Heart left ventricle (tissue), 16 donors: Measurements from ENCODE around the gene NFYA. TPM values are rescaled to one million over a fixed set of nuclear protein-coding genes. Genes with fewer than 3 reads are reported as not detected.

Experiments
- ATAC-seq, 4 donors: fragments of 200-7000 bp; cut with Tn5 transposase; one replicate each; pipeline ENCODE4 v1.9.1; 2020 to 2022; ENCODE audit warnings: moderate library complexity in 4 of 4, mild to moderate bottlenecking in 3 of 4, moderate number of reproducible peaks in 1 of 4
- DNase-seq, 5 donors: peaks; one replicate each; pipeline ENCODE4 v3.0.0-alpha.2; 2020
- H3K27ac ChIP-seq, 12 donors: fragments of 200-600 bp; sonication (generic) in 4 of 12; one replicate each; pipeline versions ENCODE4 v1.5.0 to v1.8.0; 2016 to 2022; ENCODE audit warnings: mild to moderate bottlenecking in 2 of 12
- H3K27me3 ChIP-seq, 9 donors: fragments of 200-600 bp; sonication (generic) in 2 of 9; one replicate each; pipeline versions ENCODE4 v1.5.1 to v1.8.0; 2016 to 2022; ENCODE audit warnings: mild to moderate bottlenecking in 3 of 9
- H3K36me3 ChIP-seq, 9 donors: fragments of 200-600 bp; sonication (generic) in 2 of 9; one replicate each; pipeline versions ENCODE4 v1.5.0 to v1.8.0; 2018 to 2022; ENCODE audit warnings: mild to moderate bottlenecking in 2 of 9
- H3K4me1 ChIP-seq, 12 donors: fragments of 200-600 bp; sonication (generic) in 4 of 12; one replicate each; pipeline versions ENCODE4 v1.5.0 to v1.8.0; 2016 to 2022; ENCODE audit warnings: mild to moderate bottlenecking in 3 of 12
- H3K4me3 ChIP-seq, 12 donors: fragments of 200-600 bp; sonication (generic) in 4 of 12; one replicate each; pipeline versions ENCODE4 v1.5.0 to v1.8.0; 2017 to 2022; ENCODE audit warnings: mild to moderate bottlenecking in 9 of 12, moderate library complexity in 4 of 12
- H3K9me3 ChIP-seq, 12 donors: fragments of 200-600 bp; sonication (generic) in 4 of 12; one replicate each; pipeline versions ENCODE4 v1.5.0 to v1.8.0; 2016 to 2022; ENCODE audit warnings: mild to moderate bottlenecking in 1 of 12
- POLR2A ChIP-seq, 2 donors: fragments of 450-650 bp; IDR thresholded peaks; one replicate each; pipeline ENCODE4 v1.6.1; 2017; ENCODE audit warnings: antibody characterized with exemption in 2 of 2, mild to moderate bottlenecking in 2 of 2, moderate library complexity in 2 of 2
- WGBS, 4 donors: extraction: QIAGEN DNeasy Blood & Tissue Kit in 2 of 4; methylation state at CpG; one replicate each; pipeline versions ENCODE4 v1.1.5 to v1.1.7; 2013 to 2018; 5-methylcytosine and 5-hydroxymethylcytosine counted together
- intact Hi-C, 10 donors: fragments of 100-400 bp; cut with DNase I; formaldehyde crosslinking; loops; one replicate each; pipeline versions ENCODE4 v1.11.1 to v1.14.2; 2022
- polyA plus RNA-seq, 2 donors: library from polyadenylated mRNA; stranded (reverse); fragments of 200-250 nt; gene quantifications; one replicate each; pipeline ENCODE4 v1.2.3, GENCODE V29; 2013
- total RNA-seq, 9 donors: library from RNA; depleted of rRNA in 2 of 9; stranded (reverse); fragments of >200 nt in 2 of 9; fragmentation: NEBNext Ultra II Directional in 3 of 9; extraction: Animal tissue kit (Norgen Biotek cat#: 25700) in 3 of 9; gene quantifications; one replicate each; pipeline versions ENCODE4 v1.1.0 to v1.2.4, GENCODE V29; 2016 to 2023
- TF ChIP-seq, protein P1 (sequence below), 12 donors: fragments of 200-600 bp; sonication (generic) in 4 of 12; IDR thresholded peaks; one replicate each; pipeline versions ENCODE4 v1.5.0 to v1.8.0; 2018 to 2022; ENCODE audit warnings: antibody characterized with exemption in 12 of 12, mild to moderate bottlenecking in 5 of 12
- donor health status: ischemic (EF 13 %, LVEDD 7.1; RV severe dilation, severe dysfunction).
- donor health status: healthy with polysubstance abuse.
- donor health status: DM: no; HTN: yes; CAD: no.
- donor health status: DM: no; HTN: no; CAD: no.
- donor health status: ischemic (EF 25% LVEDD 6.9; RV normal size, moderate dysfunction).
- donor health status: ischemic (EF 25% LVEDD 5.7; RV mildly dilated, moderate dysfunction).
- donor health status: healthy.
- donor health status: DM: yes; HTN: yes; CAD: no.
- donor health status: ischemic (EF 35%, LVEDD 5.7; RV mildly dilated, moderate dysfunction).
- donor health status: nonischemic (EF 11% LVEDD 7.7; RV severe dilation, severe dysfunction).
- donor health status: DM: yes; HTN: yes; CAD: no.
- donor health status: PGD.
- donor health status: ischemic (EF 29% LVEDD 5.4; RV normal size, mild dysfunction).
- donor health status: nonischemic (EF 23%, LVEDD 6.1; RV moderate dilation, normal function).

Gene NFYA
- total and polyA plus RNA-seq, 11 donors, result 4.3 to 12.5 (median 9.5) TPM

DNA sequence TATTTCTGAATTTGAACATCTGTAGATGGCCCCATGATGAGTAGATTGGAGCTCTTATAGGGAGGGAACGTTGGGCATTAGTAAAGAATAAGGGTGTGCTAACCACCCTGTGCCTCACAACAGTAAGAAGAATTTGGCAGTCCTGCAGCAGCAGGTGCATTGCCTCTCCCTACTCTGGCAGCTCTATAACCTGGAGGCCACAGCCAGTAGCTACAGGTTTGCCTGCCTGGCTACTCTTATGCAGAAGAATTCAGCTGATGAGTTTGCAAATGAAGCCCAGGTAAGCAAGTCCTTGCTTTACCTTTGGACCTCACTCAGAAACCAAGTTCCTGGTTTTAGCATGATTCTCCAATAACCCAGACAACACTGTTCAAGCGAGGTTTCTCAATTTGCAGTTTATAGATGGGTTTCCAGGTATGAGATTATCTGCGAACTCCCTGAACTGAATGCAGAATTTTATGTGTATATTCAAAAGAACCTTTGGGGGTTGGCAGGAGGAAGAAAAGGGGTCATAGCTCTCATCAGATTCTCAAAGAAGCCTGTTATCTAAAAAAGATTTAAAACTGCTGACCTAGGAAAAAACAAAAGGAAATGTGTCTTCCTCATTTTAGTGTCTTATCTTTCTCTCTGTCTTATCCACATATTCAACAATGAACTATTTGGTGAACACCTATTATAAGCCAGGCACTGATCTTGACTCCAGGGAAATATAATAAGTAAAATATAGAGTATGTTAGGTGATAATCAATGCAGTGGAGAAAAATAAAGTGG, 62.5 kb downstream of the NFYA start:
- WGBS, 4 donors, result 90 to 98% (median 93%) methylated on average over 3 of the region's 3 CpGs
- peaks cover 0 to 48% (median 28%) of the 10 kb centered on the region in 9 donors for H3K36me3 ChIP-seq
- ATAC-seq, result no peak

DNA sequence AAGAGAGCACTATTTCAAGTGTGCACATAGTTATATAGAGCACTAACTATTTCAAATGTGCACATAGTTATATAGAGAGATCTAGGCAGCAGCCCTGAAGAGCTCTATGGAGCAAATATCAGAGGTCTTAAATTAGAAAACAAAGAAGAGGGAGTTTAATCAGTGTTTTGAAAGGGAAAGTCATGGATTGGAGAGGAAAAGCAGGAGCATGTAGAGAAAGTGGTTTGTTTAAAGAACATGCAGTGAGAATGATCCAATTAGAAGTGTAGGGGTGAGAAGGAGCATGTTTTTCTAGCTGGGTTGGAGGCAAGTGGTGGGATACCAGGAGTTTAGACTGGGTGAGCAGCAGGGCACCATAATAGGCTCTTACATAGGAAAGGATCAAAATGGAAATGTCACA, 64.1 kb downstream of the NFYA start:
- H3K4me1 ChIP-seq, result no peaks in the 10 kb centered on the region
- TF ChIP-seq, protein P1, sequence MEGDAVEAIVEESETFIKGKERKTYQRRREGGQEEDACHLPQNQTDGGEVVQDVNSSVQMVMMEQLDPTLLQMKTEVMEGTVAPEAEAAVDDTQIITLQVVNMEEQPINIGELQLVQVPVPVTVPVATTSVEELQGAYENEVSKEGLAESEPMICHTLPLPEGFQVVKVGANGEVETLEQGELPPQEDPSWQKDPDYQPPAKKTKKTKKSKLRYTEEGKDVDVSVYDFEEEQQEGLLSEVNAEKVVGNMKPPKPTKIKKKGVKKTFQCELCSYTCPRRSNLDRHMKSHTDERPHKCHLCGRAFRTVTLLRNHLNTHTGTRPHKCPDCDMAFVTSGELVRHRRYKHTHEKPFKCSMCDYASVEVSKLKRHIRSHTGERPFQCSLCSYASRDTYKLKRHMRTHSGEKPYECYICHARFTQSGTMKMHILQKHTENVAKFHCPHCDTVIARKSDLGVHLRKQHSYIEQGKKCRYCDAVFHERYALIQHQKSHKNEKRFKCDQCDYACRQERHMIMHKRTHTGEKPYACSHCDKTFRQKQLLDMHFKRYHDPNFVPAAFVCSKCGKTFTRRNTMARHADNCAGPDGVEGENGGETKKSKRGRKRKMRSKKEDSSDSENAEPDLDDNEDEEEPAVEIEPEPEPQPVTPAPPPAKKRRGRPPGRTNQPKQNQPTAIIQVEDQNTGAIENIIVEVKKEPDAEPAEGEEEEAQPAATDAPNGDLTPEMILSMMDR (IDR thresholded peaks at IDR 0.05), result no peak
- no peak for TF ChIP-seq POLR2A (IDR thresholded peaks at IDR 0.05)
- H3K27me3 ChIP-seq, result no peaks in the 10 kb centered on the region
- intact Hi-C loops, result no loop called here
- H3K27ac ChIP-seq, result no peak overlapping the region
- no peaks in the 10 kb centered on the region for H3K9me3 ChIP-seq
- H3K4me3 ChIP-seq, result no peak overlapping the region
- peaks cover 0 to 62% (median 25%) of the 10 kb centered on the region in 9 donors for H3K36me3 ChIP-seq
- no peak for DNase-seq
- no peak for ATAC-seq

More for the DNA sequence above, 62.5 kb downstream of the NFYA start:
- Histone ChIP-seq H3K27ac (no peak overlapping the region), H3K9me3 (no peaks in the 10 kb centered on the region), H3K4me1 (no peaks in the 10 kb centered on the region), H3K27me3 (no peaks in the 10 kb centered on the region), H3K4me3 (no peak overlapping the region)
- no peak for DNase-seq
- intact Hi-C loops, result no loop called here
- TF ChIP-seq, protein P1 (IDR thresholded peaks at IDR 0.05), result no peak
- TF ChIP-seq POLR2A (IDR thresholded peaks at IDR 0.05), result no peak

DNA sequence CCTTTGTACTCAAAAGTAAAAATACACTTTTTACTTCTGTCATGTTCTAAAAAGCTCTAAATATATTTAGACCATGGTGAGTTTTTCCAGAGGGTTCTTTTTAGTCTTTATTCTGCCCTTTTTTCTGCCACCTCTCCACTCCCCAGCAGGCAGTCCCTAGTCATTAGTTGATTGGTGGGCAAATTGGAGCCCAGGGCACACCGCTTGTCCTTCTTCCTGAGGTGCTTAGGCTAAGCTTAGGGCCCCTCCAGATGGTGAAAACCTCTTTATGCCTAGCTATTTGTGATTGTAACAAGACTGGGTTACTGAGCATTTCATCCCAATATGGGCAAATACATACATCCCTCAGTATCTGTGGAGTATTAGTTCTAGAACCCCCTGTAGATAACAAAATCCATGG, 75.1 kb downstream of the NFYA start:
- Histone ChIP-seq H3K9me3 (no peaks in the 10 kb centered on the region), H3K27me3 (no peaks in the 10 kb centered on the region), H3K27ac (no peak overlapping the region), H3K36me3 (peaks cover 0 to 7% (median 0%) of the 10 kb centered on the region in 9 donors), H3K4me1 (no peaks in the 10 kb centered on the region), H3K4me3 (no peak overlapping the region)
- DNase-seq, result no peak
- no peak for ATAC-seq
- intact Hi-C loops, result no loop called here
- no peak for TF ChIP-seq POLR2A (IDR thresholded peaks at IDR 0.05)
- TF ChIP-seq, protein P1 (IDR thresholded peaks at IDR 0.05), result no peak
- WGBS, 4 donors, result 93 to 100% (median 99%) methylated on average over 1 of the region's 1 CpG

Other genes starting within 250 kb of the NFYA start
- gene UNC5CL, start 33.8 kb upstream of the NFYA start, total RNA-seq, result 1 to 10 TPM in 1 of 9 donors, under 1 TPM in 8; 0.21 to 1.1 (median 0.50) TPM
- under 1 TPM; 0.50 to 0.65 TPM for gene UNC5CL, start 33.8 kb upstream of the NFYA start, polyA plus RNA-seq
- not detected for gene TSPO2, start 30.5 kb upstream of the NFYA start, total RNA-seq
- not detected for gene TSPO2, start 30.5 kb upstream of the NFYA start, polyA plus RNA-seq
- 100 to 1,000 TPM; 139 to 524 (median 237) TPM for gene APOBEC2, start 19.8 kb upstream of the NFYA start, total RNA-seq
- gene APOBEC2, start 19.8 kb upstream of the NFYA start, polyA plus RNA-seq, result 100 to 1,000 TPM in 1 of 2 donors, 10 to 100 TPM in 1; 72.3 to 237 TPM
- 10 to 100 TPM; 12.8 to 21.8 (median 17.7) TPM for gene OARD1, start 618 bp upstream of the NFYA start, total RNA-seq
- gene OARD1, start 618 bp upstream of the NFYA start, polyA plus RNA-seq, result 10 to 100 TPM; 26.6 to 28.1 TPM
- gene TREML1, start 81.4 kb downstream of the NFYA start, total RNA-seq, result under 1 TPM in 1 of 9 donors, not detected in 8; 0.29 TPM
- gene TREML1, start 81.4 kb downstream of the NFYA start, polyA plus RNA-seq, result under 1 TPM in 1 of 2 donors, not detected in 1; 0.07 TPM
- 10 to 100 TPM in 1 of 9 donors, 1 to 10 TPM in 4, under 1 TPM in 2, not detected in 2; 0.40 to 27.1 (median 1.4) TPM for gene TREM2, start 90.1 kb downstream of the NFYA start, total RNA-seq
- gene TREM2, start 90.1 kb downstream of the NFYA start, polyA plus RNA-seq, result 1 to 10 TPM in 1 of 2 donors, under 1 TPM in 1; 0.23 to 1.2 TPM
- gene TREML2, start 128.2 kb downstream of the NFYA start, total RNA-seq, result under 1 TPM in 4 of 9 donors, not detected in 5; 0.07 to 0.32 (median 0.09) TPM
- under 1 TPM in 1 of 2 donors, not detected in 1; 0.07 TPM for gene TREML2, start 128.2 kb downstream of the NFYA start, polyA plus RNA-seq
- not detected for gene TREML4, start 155.4 kb downstream of the NFYA start, total RNA-seq
- under 1 TPM in 1 of 2 donors, not detected in 1; 0.07 TPM for gene TREML4, start 155.4 kb downstream of the NFYA start, polyA plus RNA-seq
- gene TREM1, start 213.7 kb downstream of the NFYA start, total RNA-seq, result 10 to 100 TPM in 1 of 9 donors, 1 to 10 TPM in 3, under 1 TPM in 5; 0.19 to 11.8 (median 0.75) TPM
- 10 to 100 TPM in 1 of 2 donors, under 1 TPM in 1; 0.38 to 18.4 TPM for gene TREM1, start 213.7 kb downstream of the NFYA start, polyA plus RNA-seq